SHP77 treated with DMSO at 0.1 percent for 48 hours (cell line): ENCODE data around the gene CAPN14.
"Not testable (repeated sequence)": the region's sequence is repeated elsewhere in the genome, so short reads cannot be mapped to it uniquely, and the experiment has no call there.

Source experiments
- DNase-seq: peaks from one replicate; lab custom pipeline; 2025; lab: John Stamatoyannopoulos, UW

CAPN14 gene

GRCh38 chr2:31196622-31197021, 20.7 kb downstream of the CAPN14 start:
- no peak for DNase-seq

GRCh38 chr2:31193806-31194205, 23.5 kb downstream of the CAPN14 start:
- no peak for DNase-seq

- DNase-seq, result no peak
These were observed 24.4 kb downstream of the CAPN14 start for GRCh38 chr2:31192851-31193392.

GRCh38 chr2:31192396-31192795, 24.9 kb downstream of the CAPN14 start:
- DNase-seq, result no peak

GRCh38 chr2:31191931-31192330, 25.4 kb downstream of the CAPN14 start:
- DNase-seq, result no peak

- no peak for DNase-seq
These were observed 27.1 kb downstream of the CAPN14 start for GRCh38 chr2:31190188-31190587.

- no peak for DNase-seq
These were observed 28.2 kb downstream of the CAPN14 start for GRCh38 chr2:31189141-31189540.

GRCh38 chr2:31188131-31188530, 29.2 kb downstream of the CAPN14 start:
- DNase-seq, result no peak

- DNase-seq, result no peak
These were observed 30.1 kb downstream of the CAPN14 start for GRCh38 chr2:31187166-31187565.

- DNase-seq, result not testable (repeated sequence)
These were observed 33.3 kb downstream of the CAPN14 start for GRCh38 chr2:31183973-31184372.

GRCh38 chr2:31176742-31177141, 40.6 kb downstream of the CAPN14 start:
- DNase-seq, result no peak

- DNase-seq, result no peak
These were observed 46.2 kb downstream of the CAPN14 start for GRCh38 chr2:31171142-31171541.

- no peak for DNase-seq
These were observed 47.1 kb downstream of the CAPN14 start for GRCh38 chr2:31170071-31170698.

- DNase-seq, result no peak
These were observed 49.0 kb downstream of the CAPN14 start for GRCh38 chr2:31168291-31168690.

GRCh38 chr2:31166925-31167324, 50.4 kb downstream of the CAPN14 start:
- no peak for DNase-seq

GRCh38 chr2:31163011-31163539, 54.2 kb downstream of the CAPN14 start:
- DNase-seq, result no peak

- DNase-seq, result no peak
These were observed 55.7 kb downstream of the CAPN14 start for GRCh38 chr2:31161637-31162036.

GRCh38 chr2:31151501-31151900, 65.8 kb downstream of the CAPN14 start:
- DNase-seq, result no peak

GRCh38 chr2:31150120-31150670, 67.1 kb downstream of the CAPN14 start:
- DNase-seq, result no peak

GRCh38 chr2:31148514-31148913, 68.8 kb downstream of the CAPN14 start:
- no peak for DNase-seq

- no peak for DNase-seq
These were observed 69.7 kb downstream of the CAPN14 start for GRCh38 chr2:31147645-31148044.

GRCh38 chr2:31142110-31142509, 75.2 kb downstream of the CAPN14 start:
- DNase-seq, result no peak

- DNase-seq, result no peak
These were observed 75.8 kb downstream of the CAPN14 start for GRCh38 chr2:31141443-31142085.
